Dedifferentiated amniotic fluid mesenchymal stem cell (primary cell): ENCODE data around the gene DAZL.

ENCODE experiments used
- DNase-seq: peaks from one replicate; pipeline ENCODE4 v3.0.0-alpha.2; 2016; ENCODE audit errors: extremely low spot score

DAZL gene

DNA sequence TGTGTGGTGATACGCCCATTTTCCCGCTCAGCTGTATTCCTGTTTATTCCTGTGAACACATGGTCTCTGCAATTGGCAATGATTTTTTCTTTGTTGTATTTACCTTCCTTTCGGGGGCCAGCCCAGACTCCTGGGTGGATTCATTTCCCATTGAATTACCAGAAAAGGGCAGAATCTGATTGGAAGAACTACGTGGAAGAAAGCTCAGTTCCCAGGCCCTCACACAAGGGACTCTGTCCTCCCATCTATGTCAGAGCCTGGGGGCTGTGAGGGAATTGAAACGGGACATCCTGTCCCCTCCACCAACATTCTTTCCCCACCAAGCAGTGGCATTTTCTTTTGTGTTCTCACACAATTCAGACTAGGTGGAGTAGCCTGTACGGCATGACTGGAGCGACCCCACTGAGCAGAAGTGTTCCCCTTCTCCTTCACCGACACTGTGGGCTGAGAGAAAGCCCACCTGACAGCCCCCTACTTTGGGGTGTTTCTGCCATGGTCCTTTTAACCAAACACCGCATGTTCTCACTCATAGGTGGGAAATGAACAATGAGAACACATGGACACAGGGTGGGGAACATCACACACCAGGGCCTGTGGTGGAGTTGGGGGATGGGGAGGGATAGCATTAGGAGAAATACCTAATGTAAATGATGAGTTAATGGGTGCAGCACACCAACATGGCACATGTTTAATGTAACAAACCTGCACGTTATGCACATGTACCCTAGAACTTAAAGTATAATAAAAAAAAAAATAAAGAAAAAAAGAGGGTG, 59.6 kb downstream of the DAZL start:
- no peak for DNase-seq

DNA sequence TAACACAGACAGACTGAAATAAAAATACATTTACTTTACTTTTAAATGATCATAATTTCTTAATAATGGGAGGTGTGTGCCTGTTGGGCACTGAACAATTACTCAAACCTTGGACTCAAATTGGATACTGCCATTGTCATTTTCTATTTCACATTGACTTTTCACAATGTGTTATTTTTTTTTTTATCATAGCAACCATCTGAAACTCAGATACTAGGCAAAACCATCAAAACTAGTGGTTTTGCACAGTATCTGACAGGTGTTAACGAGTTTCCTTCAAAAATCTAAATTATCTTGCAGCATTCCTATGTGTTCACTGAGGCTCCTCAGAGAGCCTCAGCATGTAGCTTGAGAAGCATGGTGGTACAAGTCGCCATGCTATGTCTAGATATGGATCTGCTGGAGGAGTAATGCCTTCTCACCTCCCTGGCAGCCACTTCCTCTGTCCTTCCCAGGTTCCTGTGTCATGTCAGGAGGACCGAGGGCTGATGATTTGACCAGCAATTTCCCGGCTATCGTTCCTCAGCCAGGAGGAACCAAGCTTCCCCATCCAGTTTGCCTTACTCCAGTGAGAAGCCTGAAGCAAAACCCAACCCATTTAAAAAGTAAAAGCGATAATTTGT, 61.9 kb downstream of the DAZL start:
- DNase-seq: no peak

DNA sequence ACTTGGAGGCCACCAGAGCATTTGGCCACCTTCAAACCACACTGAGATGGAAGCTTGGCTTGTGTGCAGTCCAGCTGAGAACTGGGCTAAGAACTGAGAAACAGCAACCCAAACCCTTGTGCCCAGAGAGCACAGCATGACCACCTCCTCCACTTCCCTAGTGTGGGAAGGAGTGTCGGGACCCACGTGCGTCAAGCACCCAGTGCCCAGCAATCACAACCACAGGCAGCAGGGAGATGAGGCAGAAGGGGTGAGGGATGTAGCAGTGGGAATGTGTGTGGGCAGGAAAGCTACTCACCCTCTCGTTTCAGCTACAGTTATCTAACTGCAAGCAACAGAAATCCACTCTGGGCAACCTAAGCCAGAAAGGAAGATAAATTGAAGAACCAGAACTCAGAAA, 66.7 kb downstream of the DAZL start:
- DNase-seq: no peak

DNA sequence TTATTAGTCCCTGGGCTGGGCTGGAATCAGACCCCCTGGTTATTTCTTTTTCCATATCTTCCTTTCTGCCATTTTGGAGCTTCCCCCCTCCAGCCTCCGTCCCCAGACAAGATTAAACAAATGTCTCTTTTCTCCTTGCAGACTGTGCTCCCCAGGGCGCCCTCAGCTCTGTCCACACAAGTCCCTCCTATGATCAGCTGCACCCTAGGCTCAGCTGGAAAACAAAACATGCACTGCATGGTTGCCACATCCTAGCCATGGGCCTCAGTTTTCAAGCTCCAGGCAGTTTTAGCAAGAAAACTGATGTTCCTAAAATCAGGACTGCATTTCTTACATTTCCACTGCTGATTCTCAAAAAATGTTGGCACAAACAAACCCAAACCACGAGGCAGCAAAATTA, 68.2 kb downstream of the DAZL start:
- DNase-seq: no peak
